Activated CD4-positive, alpha-beta T cell treated with anti-CD3 and anti-CD28 coated beads for 24 hours (primary cell): ENCODE measurements around the gene FRA10AC1.

Experiments used
- DNase-seq, 2 donors: peaks; one replicate each; pipeline ENCODE4 v3.0.0-alpha.2; 2020; ENCODE audit warnings: low read depth in 2 of 2

FRA10AC1 gene

DNA sequence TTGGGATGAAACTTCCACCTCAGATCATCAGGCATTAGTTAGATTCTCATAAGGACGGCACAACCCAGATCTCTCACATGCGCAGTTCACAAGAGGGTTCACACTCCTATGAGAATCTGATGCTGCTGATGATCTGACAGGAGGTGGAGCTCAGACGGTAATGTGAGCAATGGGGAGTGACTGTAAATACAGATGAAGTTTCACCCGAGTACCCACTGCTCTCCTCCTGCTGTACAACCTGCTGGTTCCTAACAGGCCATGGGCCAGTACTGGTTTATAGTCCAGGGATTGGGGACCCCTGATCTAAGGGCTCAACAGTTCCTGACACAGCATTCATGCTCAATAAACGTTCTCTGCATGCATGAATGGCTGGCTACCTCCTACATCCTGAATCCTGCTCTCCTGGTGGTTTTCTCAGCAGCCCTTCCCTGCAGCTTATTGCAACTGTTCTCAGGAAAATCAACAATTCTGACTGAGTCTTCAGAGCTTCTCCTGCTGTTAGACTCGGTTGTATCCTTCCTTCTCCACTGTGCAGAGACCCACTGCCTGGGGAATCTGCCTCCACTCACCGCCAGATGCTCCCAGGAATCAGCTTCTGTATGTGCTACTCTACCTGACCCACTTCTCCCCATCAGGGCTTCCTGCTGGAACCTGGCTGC, 72.6 kb downstream of the FRA10AC1 start:
- DNase-seq, result no peak

- DNase-seq, result no peak
These were observed 73.5 kb downstream of the FRA10AC1 start for GRCh38 chr10:93628858-93629257.

- no peak for DNase-seq
These were observed 79.5 kb downstream of the FRA10AC1 start for GRCh38 chr10:93622942-93623341.

GRCh38 chr10:93620925-93621324, 81.5 kb downstream of the FRA10AC1 start:
- no peak for DNase-seq
